Liver (tissue), 9 donors: ENCODE measurements around the gene PTPRN2. TPM values are rescaled to one million over a fixed set of nuclear protein-coding genes. Genes with fewer than 3 reads are reported as not detected.

ENCODE experiments used
- DNase-seq: peaks from one replicate; pipeline ENCODE4 v3.0.0-alpha.2; 2017; ENCODE audit warnings: low spot score
- H3K27ac ChIP-seq, 2 donors: one replicate each; pipeline ENCODE4 v1.7.0; 2013; ENCODE audit warnings: inconsistent platforms in 2 of 2, low read length in 2 of 2, control low read depth in 1 of 2, low read depth in 1 of 2, mild to moderate bottlenecking in 1 of 2
- H3K27me3 ChIP-seq, 4 donors: one replicate each; pipeline versions ENCODE4 v1.6.1 to v1.7.0; 2013; ENCODE audit warnings: low read length in 3 of 4, inconsistent platforms in 1 of 4, mild to moderate bottlenecking in 1 of 4, moderate library complexity in 1 of 4; ENCODE audit not compliant: control insufficient read depth in 4 of 4, insufficient read depth in 4 of 4
- H3K36me3 ChIP-seq, 4 donors: one replicate each; pipeline versions ENCODE4 v1.6.1 to v1.7.0; 2013; ENCODE audit warnings: low read length in 3 of 4, mild to moderate bottlenecking in 3 of 4, low read depth in 1 of 4, moderate library complexity in 1 of 4; ENCODE audit not compliant: control insufficient read depth in 4 of 4, insufficient read depth in 3 of 4
- H3K4me1 ChIP-seq, 4 donors: one replicate each; pipeline versions ENCODE4 v1.6.1 to v1.7.0; 2013; ENCODE audit warnings: low read length in 3 of 4, mild to moderate bottlenecking in 3 of 4, moderate library complexity in 1 of 4; ENCODE audit not compliant: control insufficient read depth in 4 of 4, insufficient read depth in 4 of 4
- H3K4me3 ChIP-seq, 3 donors: one replicate each; pipeline versions ENCODE4 v1.6.1 to v1.7.0; 2013; ENCODE audit warnings: low read length in 3 of 3, control low read depth in 1 of 3, low read depth in 1 of 3, mild to moderate bottlenecking in 1 of 3
- H3K9ac ChIP-seq, 2 donors: one replicate each; pipeline ENCODE4 v1.7.0; 2013; ENCODE audit warnings: low read length in 2 of 2, mild to moderate bottlenecking in 2 of 2, moderate library complexity in 2 of 2, control low read depth in 1 of 2, low read depth in 1 of 2
- H3K9me3 ChIP-seq, 4 donors: one replicate each; pipeline versions ENCODE4 v1.6.1 to v1.7.0; 2013; ENCODE audit warnings: low read length in 3 of 4; ENCODE audit not compliant: control insufficient read depth in 4 of 4
- ATF3 ChIP-seq: IDR thresholded peaks from 2 replicates; pipeline ENCODE4 v1.6.1; 2016; ENCODE audit warnings: antibody characterized with exemption
- CTCF ChIP-seq: fragments of 150-350 bp; IDR thresholded peaks from 2 replicates; pipeline ENCODE4 v1.5.1; 2017; ENCODE audit warnings: improper control_type of control experiment, low read depth, low read length; ENCODE audit not compliant: missing input control
- EGR1 ChIP-seq, 2 donors: IDR thresholded peaks; 2 replicates each; pipeline ENCODE4 v1.6.1; 2016 to 2018; ENCODE audit warnings: antibody characterized with exemption in 2 of 2, low read depth in 2 of 2
- FOXA1 ChIP-seq: IDR thresholded peaks from 2 replicates; pipeline ENCODE4 v1.6.1; 2016; ENCODE audit warnings: antibody characterized with exemption
- FOXA2 ChIP-seq: IDR thresholded peaks from 2 replicates; pipeline ENCODE4 v1.6.1; 2016; ENCODE audit warnings: antibody characterized with exemption
- GABPA ChIP-seq, 2 donors: IDR thresholded peaks in 1 of 2; conservative IDR thresholded peaks in 1 of 2; 2 replicates each; pipeline ENCODE4 v1.6.1; 2016; ENCODE audit warnings: antibody characterized with exemption in 2 of 2, mild to moderate bottlenecking in 1 of 2, moderate library complexity in 1 of 2
- HNF4A ChIP-seq, 2 donors: conservative IDR thresholded peaks; 2 replicates each; pipeline ENCODE4 v1.6.1; 2016; ENCODE audit warnings: antibody characterized with exemption in 2 of 2, mild to moderate bottlenecking in 2 of 2
- HNF4G ChIP-seq: IDR thresholded peaks from 2 replicates; pipeline ENCODE4 v1.6.1; 2016; ENCODE audit warnings: antibody characterized with exemption
- JUND ChIP-seq, 2 donors: IDR thresholded peaks; 2 replicates each; pipeline ENCODE4 v1.6.1; 2016; ENCODE audit warnings: antibody characterized with exemption in 2 of 2
- MAX ChIP-seq: IDR thresholded peaks from 2 replicates; pipeline ENCODE4 v1.6.1; 2016; ENCODE audit warnings: antibody characterized with exemption
- NR2F2 ChIP-seq: IDR thresholded peaks from 2 replicates; pipeline ENCODE4 v1.6.1; 2016; ENCODE audit warnings: antibody characterized with exemption
- RAD21 ChIP-seq, 2 donors: IDR thresholded peaks; 2 replicates each; pipeline ENCODE4 v1.6.1; 2016; ENCODE audit warnings: antibody characterized with exemption in 2 of 2, mild to moderate bottlenecking in 2 of 2
- REST ChIP-seq: IDR thresholded peaks from 2 replicates; pipeline ENCODE4 v1.6.1; 2016; ENCODE audit warnings: antibody characterized with exemption, mild to moderate bottlenecking
- RXRA ChIP-seq, 2 donors: IDR thresholded peaks; 2 replicates each; pipeline ENCODE4 v1.6.1; 2017 to 2018; ENCODE audit warnings: antibody characterized with exemption in 2 of 2, mild to moderate bottlenecking in 1 of 2
- SP1 ChIP-seq: IDR thresholded peaks from 2 replicates; pipeline ENCODE4 v1.6.1; 2018; ENCODE audit warnings: antibody characterized with exemption, mild to moderate bottlenecking
- TAF1 ChIP-seq: conservative IDR thresholded peaks from 2 replicates; pipeline ENCODE4 v1.6.1; 2016; ENCODE audit warnings: antibody characterized with exemption, mild to moderate bottlenecking
- YY1 ChIP-seq: IDR thresholded peaks from 2 replicates; pipeline ENCODE4 v1.6.1; 2016; ENCODE audit warnings: antibody characterized with exemption, mild to moderate bottlenecking
- ZBTB33 ChIP-seq: IDR thresholded peaks from 2 replicates; pipeline ENCODE4 v1.6.1; 2016; ENCODE audit warnings: antibody characterized with exemption
- WGBS: extraction: QIAGEN DNeasy Blood & Tissue Kit; methylation state at CpG from one replicate; pipeline ENCODE4 v1.1.7; 2013; 5-methylcytosine and 5-hydroxymethylcytosine counted together
- polyA plus RNA-seq, 2 donors: library from polyadenylated mRNA; stranded (reverse) in 1 of 2; unstranded in 1 of 2; fragments of 200-250 nt in 1 of 2; fragments of >200 nt in 1 of 2; fragmentation: Nextera tagmentation in 1 of 2; extraction: Ambion mirVana in 1 of 2; gene quantifications; one replicate each; pipeline versions ENCODE4 v1.2.1 to v1.2.3, GENCODE V29; 2013 to 2015
- total RNA-seq, 2 donors: library from RNA; depleted of rRNA; stranded (reverse); fragments of >200 nt; gene quantifications; one replicate each; pipeline ENCODE4 v1.2.3, GENCODE V29; 2014
- donor health status: healthy.
- donor health status: healthy.
- donor health status: healthy.
- donor health status: healthy.
- donor health status: healthy.

PTPRN2 gene
- total and polyA plus RNA-seq, 4 donors = 0.75 to 1.9 (median 1.1) TPM

- Histone ChIP-seq H3K27ac (no peak overlapping the region), H3K27me3 (peaks cover 0 to 5% (median 0%) of the 10 kb centered on the region in 4 donors), H3K9ac (no peak overlapping the region), H3K9me3 (peaks cover 0 to 3% (median 0%) of the 10 kb centered on the region in 4 donors), H3K36me3 (no peaks in the 10 kb centered on the region), H3K4me1 (no peaks in the 10 kb centered on the region), H3K4me3 (no peak overlapping the region)
- TF ChIP-seq YY1 (no peak), HNF4A (conservative IDR thresholded peaks at IDR 0.05) (no peak), REST (no peak), MAX (no peak), GABPA (IDR thresholded peaks at IDR 0.05 in 1 of 2, conservative IDR thresholded peaks at IDR 0.05 in 1 of 2) (no peak), NR2F2 (no peak), JUND (IDR thresholded peaks at IDR 0.05) (no peak), CTCF (no peak), HNF4G (no peak), RAD21 (IDR thresholded peaks at IDR 0.05) (no peak), TAF1 (no peak), ATF3 (no peak), RXRA (IDR thresholded peaks at IDR 0.05) (no peak), FOXA1 (no peak), SP1 (no peak), FOXA2 (no peak), EGR1 (IDR thresholded peaks at IDR 0.05; ENCODE audit: low read depth in 2 of 2) (no peak), ZBTB33 (no peak)
- WGBS = 78% methylated on average over 18 of the region's 18 CpGs
- no peak for DNase-seq
Observed at GRCh38 chr7:158137516-158138328, 449.9 kb downstream of the PTPRN2 start.
